Mesendoderm (in vitro differentiated cells): ENCODE measurements around the gene CCNH.

Source experiments
- DNase-seq: peaks from one replicate; pipeline ENCODE4 v3.0.0; 2013
- H2AK5ac ChIP-seq: 2 replicates; pipeline ENCODE4 v1.6.1; 2013; ENCODE audit warnings: low read length, inconsistent platforms
- H2BK120ac ChIP-seq: 2 replicates; pipeline ENCODE4 v1.6.1; 2013; ENCODE audit warnings: low read depth, mild to moderate bottlenecking, low read length, moderate library complexity, mixed read lengths
- H2BK15ac ChIP-seq: replicated peaks from 2 replicates; pipeline ENCODE4 v1.6.1; 2013; ENCODE audit warnings: low read depth, mild to moderate bottlenecking, moderate library complexity
- H2BK5ac ChIP-seq: 2 replicates; pipeline ENCODE4 v1.6.1; 2013; ENCODE audit warnings: low read length, inconsistent platforms
- H3K18ac ChIP-seq: 2 replicates; pipeline ENCODE4 v1.6.1; 2013; ENCODE audit warnings: mild to moderate bottlenecking, low read length, mixed read lengths
- H3K23ac ChIP-seq: one replicate; pipeline ENCODE4 v1.6.1; 2013; ENCODE audit warnings: low read length
- H3K27ac ChIP-seq: 2 replicates; pipeline ENCODE4 v1.5.1; 2013; ENCODE audit warnings: low read depth, mild to moderate bottlenecking, inconsistent platforms, low read length, moderate library complexity
- H3K27me3 ChIP-seq: 2 replicates; pipeline ENCODE4 v1.6.1; 2013; ENCODE audit warnings: low read length, control low read depth, mild to moderate bottlenecking, inconsistent platforms; ENCODE audit not compliant: insufficient read depth, poor library complexity
- H3K36me3 ChIP-seq: 2 replicates; pipeline ENCODE4 v1.6.1; 2013; ENCODE audit warnings: low read length, inconsistent platforms; ENCODE audit not compliant: control insufficient read depth, insufficient read depth
- H3K4ac ChIP-seq: one replicate; pipeline ENCODE4 v1.6.1; 2013; ENCODE audit warnings: low read depth, mild to moderate bottlenecking, low read length, moderate library complexity
- H3K4me1 ChIP-seq: 2 replicates; pipeline ENCODE4 v1.6.1; 2013; ENCODE audit warnings: low read depth, low read length, inconsistent platforms; ENCODE audit not compliant: control insufficient read depth
- H3K4me2 ChIP-seq: 2 replicates; pipeline ENCODE4 v1.6.1; 2013; ENCODE audit warnings: low read length
- H3K4me3 ChIP-seq: 2 replicates; pipeline ENCODE4 v1.5.1; 2013; ENCODE audit warnings: mild to moderate bottlenecking, low read length
- H3K56ac ChIP-seq: one replicate; pipeline ENCODE4 v1.6.1; 2013; ENCODE audit warnings: low read length
- H3K79me1 ChIP-seq: 2 replicates; pipeline ENCODE4 v1.6.1; 2013; ENCODE audit warnings: low read length, inconsistent platforms
- H3K79me2 ChIP-seq: 2 replicates; pipeline ENCODE4 v1.6.1; 2013; ENCODE audit warnings: mild to moderate bottlenecking, low read length; ENCODE audit not compliant: control insufficient read depth, insufficient read depth
- H3K9ac ChIP-seq: 2 replicates; pipeline ENCODE4 v1.6.1; 2013; ENCODE audit warnings: low read length, inconsistent platforms
- H4K5ac ChIP-seq: one replicate; pipeline ENCODE4 v1.6.1; 2013; ENCODE audit warnings: low read length
- H4K8ac ChIP-seq: one replicate; pipeline ENCODE4 v1.6.1; 2013; ENCODE audit warnings: low read depth, mild to moderate bottlenecking, control low read depth, low read length, moderate library complexity
- WGBS: extraction: QIAGEN DNeasy Blood & Tissue Kit; methylation state at CpG from one replicate; pipeline ENCODE4 v1.1.7; 2013; ENCODE audit warnings: low lambda C conversion rate, missing lambda C conversion rate; ENCODE audit not compliant: insufficient coverage; ENCODE audit errors: extremely low coverage; 5-methylcytosine and 5-hydroxymethylcytosine counted together

Gene CCNH

DNA sequence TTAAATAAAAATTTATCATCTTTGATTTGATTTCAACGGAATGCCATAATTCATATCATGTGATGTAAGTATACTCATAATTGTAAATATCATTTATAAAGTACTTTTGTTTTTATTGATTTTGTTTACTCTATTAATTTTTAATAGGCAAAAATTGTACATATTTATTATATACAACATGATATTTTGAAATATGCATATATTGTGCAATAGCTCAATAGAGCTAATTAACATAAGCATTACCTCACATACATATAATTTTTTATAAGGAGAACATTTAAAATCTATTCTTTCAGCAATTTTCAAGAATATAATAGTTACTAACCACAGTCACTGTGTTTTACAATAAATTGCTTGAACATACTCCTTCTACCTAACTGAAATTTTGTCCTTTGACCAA lies 25.0 kb upstream of the CCNH start:
- no peak overlapping the region for H2AK5ac ChIP-seq
- H3K4me3 ChIP-seq: no peak overlapping the region
- no peak overlapping the region for H3K4me2 ChIP-seq
- no peaks in the 10 kb centered on the region for H3K36me3 ChIP-seq
- H2BK15ac ChIP-seq: no peak overlapping the region
- no peaks in the 10 kb centered on the region for H3K4me1 ChIP-seq
- no peak for DNase-seq
- WGBS: 100% methylated on average over 1 of the region's 1 CpG
- H4K8ac ChIP-seq: no peak overlapping the region
- no peak overlapping the region for H2BK5ac ChIP-seq
- H3K79me2 ChIP-seq: no peaks in the 10 kb centered on the region
- H3K4ac ChIP-seq: no peak overlapping the region
- H3K23ac ChIP-seq: no peak overlapping the region
- H3K18ac ChIP-seq: no peak overlapping the region
- no peak overlapping the region for H2BK120ac ChIP-seq
- H3K9ac ChIP-seq: no peak overlapping the region
- no peak overlapping the region for H3K27ac ChIP-seq
- H3K56ac ChIP-seq: no peak overlapping the region
- H3K79me1 ChIP-seq: no peaks in the 10 kb centered on the region
- H3K27me3 ChIP-seq: no peaks in the 10 kb centered on the region
- H4K5ac ChIP-seq: no peak overlapping the region

DNA sequence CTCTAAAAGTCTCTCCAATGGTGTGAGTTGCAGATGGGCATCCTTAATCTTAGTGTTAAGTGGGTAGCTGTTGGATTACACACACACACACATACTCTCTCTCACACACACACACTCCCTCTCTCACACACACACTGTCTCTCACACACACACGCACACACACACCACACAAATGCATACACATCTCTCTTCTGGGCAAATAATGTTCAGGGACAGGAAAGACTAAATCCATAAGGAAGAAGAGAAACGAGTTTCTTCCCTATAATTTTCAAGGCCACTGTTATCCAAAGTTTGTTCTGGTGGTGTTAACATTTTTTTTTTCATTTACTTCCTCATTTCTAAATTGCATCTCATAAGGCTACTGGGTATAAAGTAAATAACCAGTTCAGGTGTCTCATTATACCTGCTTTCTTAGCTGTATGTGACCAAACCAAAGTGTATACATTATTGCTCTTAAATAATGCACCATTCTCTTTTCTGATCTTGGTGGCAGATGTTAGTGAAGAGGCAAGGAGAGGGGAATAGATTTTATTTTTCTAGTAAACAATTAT lies 22.5 kb upstream of the CCNH start:
- Histone ChIP-seq H3K18ac (no peak overlapping the region), H3K27me3 (no peaks in the 10 kb centered on the region), H2AK5ac (no peak overlapping the region), H3K79me1 (no peaks in the 10 kb centered on the region), H3K4me3 (no peak overlapping the region), H4K5ac (no peak overlapping the region), H3K4me1 (no peaks in the 10 kb centered on the region), H3K23ac (no peak overlapping the region), H3K56ac (no peak overlapping the region), H2BK15ac (no peak overlapping the region), H2BK120ac (no peak overlapping the region), H3K36me3 (no peaks in the 10 kb centered on the region), H3K27ac (no peak overlapping the region), H3K9ac (no peak overlapping the region), H3K79me2 (no peaks in the 10 kb centered on the region), H3K4me2 (no peak overlapping the region), H3K4ac (no peak overlapping the region), H2BK5ac (no peak overlapping the region), H4K8ac (no peak overlapping the region)
- 100% methylated on average over 1 of the region's 2 CpGs for WGBS
- no peak for DNase-seq

DNA sequence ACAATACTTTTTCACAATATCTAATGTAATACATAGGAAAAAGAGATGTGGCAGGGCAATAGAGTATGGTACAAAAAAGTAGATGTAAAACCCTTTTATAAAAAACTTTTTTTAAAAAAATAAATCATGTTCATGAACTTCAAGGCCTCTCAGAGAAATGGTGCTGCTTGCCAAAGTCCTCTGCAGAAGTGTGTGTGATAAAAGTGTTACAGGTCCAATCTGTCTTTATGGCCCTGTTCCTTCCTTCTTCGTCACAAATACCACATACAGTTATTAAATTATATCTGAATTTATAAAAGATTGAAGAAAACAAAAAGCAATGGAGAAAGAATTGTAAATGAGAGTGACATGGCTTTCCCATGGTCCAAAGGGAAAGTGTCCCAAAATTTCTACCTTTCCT lies 21.7 kb upstream of the CCNH start:
- Histone ChIP-seq H3K9ac (no peak overlapping the region), H3K27me3 (no peaks in the 10 kb centered on the region), H2AK5ac (no peak overlapping the region), H3K79me1 (no peaks in the 10 kb centered on the region), H4K5ac (no peak overlapping the region), H3K4me3 (no peak overlapping the region), H2BK5ac (no peak overlapping the region), H3K27ac (no peak overlapping the region), H2BK15ac (no peak overlapping the region), H4K8ac (no peak overlapping the region), H3K36me3 (no peaks in the 10 kb centered on the region), H3K18ac (no peak overlapping the region), H3K79me2 (no peaks in the 10 kb centered on the region), H3K4me1 (no peaks in the 10 kb centered on the region), H3K4ac (no peak overlapping the region), H3K4me2 (no peak overlapping the region), H2BK120ac (no peak overlapping the region), H3K23ac (no peak overlapping the region), H3K56ac (no peak overlapping the region)
- WGBS: no CpG with 5 or more reads among the region's 1 CpG
- DNase-seq: no peak

DNA sequence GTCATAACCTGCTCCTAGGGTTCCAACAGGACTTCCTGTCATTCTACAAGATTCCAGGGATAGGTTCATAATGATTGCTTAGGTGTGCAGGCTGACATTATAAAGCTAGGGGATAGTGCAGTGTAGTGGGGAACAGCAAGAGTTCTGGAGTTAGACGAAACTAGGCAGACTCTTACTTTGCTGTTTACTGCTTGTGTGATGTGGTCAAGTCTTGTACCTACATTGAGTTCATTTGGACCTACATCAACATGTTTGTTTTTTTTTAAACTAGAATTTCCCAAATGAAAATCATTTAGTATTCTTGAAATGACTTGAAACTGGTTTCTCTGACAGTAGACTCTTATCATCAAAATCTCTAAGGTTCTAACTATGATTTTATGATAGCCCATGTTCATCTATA lies 21.2 kb upstream of the CCNH start:
- Histone ChIP-seq H2AK5ac (no peak overlapping the region), H3K4ac (no peak overlapping the region), H3K79me1 (no peaks in the 10 kb centered on the region), H3K4me3 (no peak overlapping the region), H3K9ac (no peak overlapping the region), H3K36me3 (no peaks in the 10 kb centered on the region), H3K18ac (no peak overlapping the region), H3K23ac (no peak overlapping the region), H4K5ac (no peak overlapping the region), H3K27ac (no peak overlapping the region), H4K8ac (no peak overlapping the region), H3K56ac (no peak overlapping the region), H3K4me2 (no peak overlapping the region), H2BK5ac (no peak overlapping the region), H2BK120ac (no peak overlapping the region), H3K4me1 (no peaks in the 10 kb centered on the region), H3K79me2 (no peaks in the 10 kb centered on the region), H3K27me3 (no peaks in the 10 kb centered on the region), H2BK15ac (no peak overlapping the region)
- WGBS: no CpG with 5 or more reads among the region's 1 CpG
- no peak for DNase-seq

DNA sequence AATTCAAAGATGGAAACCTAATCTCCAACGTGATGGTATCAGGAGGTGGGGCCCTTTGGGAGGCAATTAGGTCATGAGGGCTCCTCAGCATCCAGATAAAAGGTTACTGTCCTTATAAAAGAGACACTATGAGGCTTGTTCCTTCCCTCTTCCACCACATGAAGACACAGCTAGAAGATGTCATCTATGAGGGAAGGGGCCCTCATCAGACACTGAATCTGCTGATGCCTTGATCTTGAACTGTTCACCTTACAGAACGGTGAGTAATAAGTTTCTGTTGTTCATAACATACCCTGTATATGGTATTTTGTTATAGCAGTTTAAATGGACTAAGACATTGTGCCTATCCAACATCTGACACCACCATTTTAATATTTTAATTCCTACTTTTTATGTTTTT lies 19.7 kb upstream of the CCNH start:
- H2BK15ac ChIP-seq: no peak overlapping the region
- no peak overlapping the region for H3K23ac ChIP-seq
- H3K9ac ChIP-seq: no peak overlapping the region
- H3K27me3 ChIP-seq: no peaks in the 10 kb centered on the region
- no CpG with 5 or more reads among the region's 2 CpGs for WGBS
- H4K8ac ChIP-seq: no peak overlapping the region
- DNase-seq: no peak
- H3K56ac ChIP-seq: no peak overlapping the region
- no peak overlapping the region for H2AK5ac ChIP-seq
- H3K4me1 ChIP-seq: no peaks in the 10 kb centered on the region
- H3K79me2 ChIP-seq: no peaks in the 10 kb centered on the region
- no peaks in the 10 kb centered on the region for H3K36me3 ChIP-seq
- no peak overlapping the region for H4K5ac ChIP-seq
- H2BK120ac ChIP-seq: no peak overlapping the region
- H3K4ac ChIP-seq: no peak overlapping the region
- H3K27ac ChIP-seq: no peak overlapping the region
- no peak overlapping the region for H2BK5ac ChIP-seq
- H3K18ac ChIP-seq: no peak overlapping the region
- H3K4me2 ChIP-seq: no peak overlapping the region
- no peaks in the 10 kb centered on the region for H3K79me1 ChIP-seq
- H3K4me3 ChIP-seq: no peak overlapping the region

DNA sequence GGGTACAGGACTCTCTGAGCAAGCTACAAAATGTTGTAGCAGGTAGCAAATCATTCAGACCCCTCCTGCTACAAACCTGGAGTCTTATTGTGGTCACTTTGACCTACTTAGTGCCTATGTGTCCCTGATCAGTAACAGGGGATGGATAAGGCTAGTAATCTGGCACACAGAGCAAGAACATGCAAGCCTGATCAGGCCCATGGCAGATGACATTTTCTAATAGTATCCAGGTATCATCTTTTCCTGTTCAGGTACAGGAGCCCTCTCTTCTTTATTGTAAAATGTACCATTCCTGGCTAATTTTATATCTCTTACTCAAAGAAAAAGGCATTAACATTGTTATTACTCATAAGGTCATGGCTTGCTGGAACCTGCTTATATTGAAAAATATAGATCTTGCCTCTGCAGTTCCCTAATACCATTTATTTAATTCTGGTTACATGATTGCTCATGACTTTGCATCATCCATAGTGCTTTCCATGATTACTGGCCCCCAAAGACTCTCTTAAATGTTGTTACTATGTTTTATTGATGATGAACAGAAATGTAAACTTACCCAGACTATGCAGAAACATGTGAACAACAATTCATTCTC lies 18.2 kb upstream of the CCNH start:
- no peak overlapping the region for H2BK5ac ChIP-seq
- H3K56ac ChIP-seq: no peak overlapping the region
- H3K4ac ChIP-seq: no peak overlapping the region
- no peak for DNase-seq
- no peak overlapping the region for H3K18ac ChIP-seq
- H3K23ac ChIP-seq: no peak overlapping the region
- H3K9ac ChIP-seq: no peak overlapping the region
- no peaks in the 10 kb centered on the region for H3K79me2 ChIP-seq
- no peaks in the 10 kb centered on the region for H3K36me3 ChIP-seq
- H2BK120ac ChIP-seq: no peak overlapping the region
- no peaks in the 10 kb centered on the region for H3K4me1 ChIP-seq
- H2AK5ac ChIP-seq: no peak overlapping the region
- no peak overlapping the region for H3K4me2 ChIP-seq
- no peaks in the 10 kb centered on the region for H3K27me3 ChIP-seq
- no peak overlapping the region for H2BK15ac ChIP-seq
- H4K5ac ChIP-seq: no peak overlapping the region
- no peak overlapping the region for H3K27ac ChIP-seq
- H3K79me1 ChIP-seq: no peaks in the 10 kb centered on the region
- H4K8ac ChIP-seq: no peak overlapping the region
- no peak overlapping the region for H3K4me3 ChIP-seq
